Tibial artery (tissue), 4 donors: ENCODE measurements around the gene PRKG1.

ENCODE experiments used
- DNase-seq, 2 donors: peaks; one replicate each; pipeline ENCODE4 v3.0.0-alpha.2; 2019
- H3K27ac ChIP-seq, 2 donors: fragments of 200-600 bp; sonication (generic) in 1 of 2; 1 replicate in 1 of 2; 2 replicates in 1 of 2; pipeline ENCODE4 v1.5.1; 2018 to 2019; ENCODE audit warnings: mild to moderate bottlenecking in 1 of 2
- H3K27me3 ChIP-seq, 2 donors: fragments of 200-600 bp; sonication (generic) in 1 of 2; one replicate each; pipeline versions ENCODE4 v1.5.1 to v1.6.0; 2016 to 2019
- H3K36me3 ChIP-seq, 3 donors: fragments of 200-600 bp; sonication (generic) in 2 of 3; one replicate each; pipeline ENCODE4 v1.5.1; 2016 to 2019; ENCODE audit warnings: mild to moderate bottlenecking in 2 of 3
- H3K4me1 ChIP-seq, 4 donors: fragments of 200-600 bp; sonication (generic) in 2 of 4; 1 replicate in 3 of 4; 2 replicates in 1 of 4; pipeline ENCODE4 v1.5.1; 2016 to 2019
- H3K4me3 ChIP-seq, 2 donors: fragments of 200-600 bp; sonication (generic) in 1 of 2; 1 replicate in 1 of 2; 2 replicates in 1 of 2; pipeline ENCODE4 v1.5.1; 2018 to 2019; ENCODE audit warnings: mild to moderate bottlenecking in 2 of 2
- H3K9me3 ChIP-seq, 3 donors: fragments of 200-600 bp; sonication (generic) in 1 of 3; one replicate each; pipeline ENCODE4 v1.5.1; 2016 to 2019
- intact Hi-C: fragments of 100-400 bp; cut with DNase I; formaldehyde crosslinking; loops from one replicate; pipeline ENCODE4 v1.15.0; 2023; ENCODE audit warnings: low total_unique reads
- TF ChIP-seq, protein P1 (sequence below), 2 experiments: fragments of 200-600 bp in 1 of 2; fragments of 450-650 bp in 1 of 2; IDR thresholded peaks; one replicate each; pipeline ENCODE4 v1.5.1; 2017 to 2019; ENCODE audit warnings: antibody characterized with exemption in 2 of 2, mild to moderate bottlenecking in 1 of 2, moderate library complexity in 1 of 2

The PRKG1 gene

DNA sequence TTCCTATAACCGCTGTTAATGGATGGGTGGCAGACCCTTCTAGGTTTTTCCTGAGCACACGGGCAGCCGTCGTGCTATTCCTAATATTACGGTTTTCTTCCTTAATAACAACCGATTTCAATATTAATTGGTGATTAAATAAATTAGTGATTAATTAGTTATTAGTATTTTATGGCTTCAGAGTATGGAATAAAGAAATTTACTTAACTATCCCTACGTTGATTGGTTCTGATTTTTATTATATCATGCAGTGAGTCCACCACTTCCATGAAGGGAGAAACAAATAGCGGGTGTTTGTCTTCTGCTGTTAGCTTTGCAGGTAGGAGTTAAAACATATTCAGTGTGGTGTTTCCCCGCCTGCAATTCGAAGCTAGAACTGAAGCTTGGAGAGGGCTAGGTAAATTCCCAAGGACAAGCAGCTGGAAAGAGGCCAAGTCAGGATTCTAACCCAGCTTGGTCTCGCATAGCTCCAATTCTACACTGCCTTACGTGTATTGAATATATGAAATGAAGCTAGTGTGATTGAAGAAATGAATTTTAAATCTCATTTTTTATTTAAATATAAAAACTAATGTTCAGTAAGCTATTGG, 626.0 kb downstream of the PRKG1 start:
- intact Hi-C loops = no loop called here
- no peaks in the 10 kb centered on the region for H3K27me3 ChIP-seq
- H3K36me3 ChIP-seq = peaks cover 0 to 5% (median 0%) of the 10 kb centered on the region in 3 donors
- peak overlapping the region; percentile 78 to 87 for H3K27ac ChIP-seq
- DNase-seq = peak in 1 of 2 donors; percentile 67
- peak overlapping the region; percentile 64 to 73 for H3K4me3 ChIP-seq
- TF ChIP-seq, protein P1, sequence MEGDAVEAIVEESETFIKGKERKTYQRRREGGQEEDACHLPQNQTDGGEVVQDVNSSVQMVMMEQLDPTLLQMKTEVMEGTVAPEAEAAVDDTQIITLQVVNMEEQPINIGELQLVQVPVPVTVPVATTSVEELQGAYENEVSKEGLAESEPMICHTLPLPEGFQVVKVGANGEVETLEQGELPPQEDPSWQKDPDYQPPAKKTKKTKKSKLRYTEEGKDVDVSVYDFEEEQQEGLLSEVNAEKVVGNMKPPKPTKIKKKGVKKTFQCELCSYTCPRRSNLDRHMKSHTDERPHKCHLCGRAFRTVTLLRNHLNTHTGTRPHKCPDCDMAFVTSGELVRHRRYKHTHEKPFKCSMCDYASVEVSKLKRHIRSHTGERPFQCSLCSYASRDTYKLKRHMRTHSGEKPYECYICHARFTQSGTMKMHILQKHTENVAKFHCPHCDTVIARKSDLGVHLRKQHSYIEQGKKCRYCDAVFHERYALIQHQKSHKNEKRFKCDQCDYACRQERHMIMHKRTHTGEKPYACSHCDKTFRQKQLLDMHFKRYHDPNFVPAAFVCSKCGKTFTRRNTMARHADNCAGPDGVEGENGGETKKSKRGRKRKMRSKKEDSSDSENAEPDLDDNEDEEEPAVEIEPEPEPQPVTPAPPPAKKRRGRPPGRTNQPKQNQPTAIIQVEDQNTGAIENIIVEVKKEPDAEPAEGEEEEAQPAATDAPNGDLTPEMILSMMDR (IDR thresholded peaks at IDR 0.05) = no peak
- peaks cover 0 to 69% (median 27%) of the 10 kb centered on the region in 4 donors for H3K4me1 ChIP-seq
- no peaks in the 10 kb centered on the region for H3K9me3 ChIP-seq

DNA sequence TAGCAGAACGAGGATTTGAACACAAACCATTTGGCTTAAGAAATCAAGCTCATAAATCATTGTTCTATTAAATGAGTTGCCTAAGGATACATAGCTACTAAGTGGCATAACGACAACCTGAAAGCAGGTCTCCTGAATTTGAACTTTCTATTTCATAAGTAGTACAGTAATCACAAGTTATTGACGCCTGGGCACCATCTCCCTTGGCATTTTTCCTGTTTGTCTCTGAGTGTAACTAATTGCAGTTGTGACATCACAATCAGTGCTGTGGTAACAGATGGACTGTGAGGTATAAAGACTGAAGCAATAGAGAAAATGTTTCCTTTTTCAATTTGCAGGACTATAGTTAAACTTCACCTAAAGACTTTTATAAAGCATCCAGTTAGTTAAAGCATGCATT, 631.5 kb downstream of the PRKG1 start:
- Histone ChIP-seq H3K4me1 (peaks cover 0 to 75% (median 28%) of the 10 kb centered on the region in 4 donors), H3K4me3 (no peak overlapping the region), H3K27ac (peak overlapping the region; percentile 29 to 48), H3K9me3 (no peaks in the 10 kb centered on the region), H3K27me3 (no peaks in the 10 kb centered on the region), H3K36me3 (no peaks in the 10 kb centered on the region)
- intact Hi-C loops = no loop called here
- TF ChIP-seq, protein P1 (IDR thresholded peaks at IDR 0.05) = no peak
- DNase-seq = no peak

DNA sequence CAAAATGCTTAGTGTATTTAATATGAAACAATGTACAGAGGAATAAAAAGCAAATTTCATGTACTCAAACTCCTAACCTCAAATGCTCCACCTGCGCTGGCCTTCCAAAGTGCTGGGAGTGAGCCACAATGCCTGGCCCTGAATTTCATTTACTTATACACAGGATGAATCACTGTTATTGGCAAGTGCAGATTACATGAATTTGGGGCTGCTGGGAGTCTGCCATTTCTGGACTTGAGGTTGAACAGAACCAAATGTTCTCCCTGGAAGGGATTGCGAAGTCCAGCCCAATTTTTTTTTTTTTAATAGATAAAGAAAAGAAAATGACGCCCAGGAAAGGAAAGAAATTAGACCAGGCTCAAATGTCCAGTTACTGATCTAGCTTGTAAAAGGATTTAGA, 631.9 kb downstream of the PRKG1 start:
- TF ChIP-seq, protein P1 (IDR thresholded peaks at IDR 0.05) = no peak
- Histone ChIP-seq H3K27me3 (no peaks in the 10 kb centered on the region), H3K27ac (peak overlapping the region; percentile 72 to 73), H3K4me1 (peaks cover 0 to 73% (median 28%) of the 10 kb centered on the region in 4 donors), H3K9me3 (no peaks in the 10 kb centered on the region), H3K4me3 (no peak overlapping the region), H3K36me3 (no peaks in the 10 kb centered on the region)
- intact Hi-C loops = no loop called here
- peak; percentile 95 for DNase-seq

DNA sequence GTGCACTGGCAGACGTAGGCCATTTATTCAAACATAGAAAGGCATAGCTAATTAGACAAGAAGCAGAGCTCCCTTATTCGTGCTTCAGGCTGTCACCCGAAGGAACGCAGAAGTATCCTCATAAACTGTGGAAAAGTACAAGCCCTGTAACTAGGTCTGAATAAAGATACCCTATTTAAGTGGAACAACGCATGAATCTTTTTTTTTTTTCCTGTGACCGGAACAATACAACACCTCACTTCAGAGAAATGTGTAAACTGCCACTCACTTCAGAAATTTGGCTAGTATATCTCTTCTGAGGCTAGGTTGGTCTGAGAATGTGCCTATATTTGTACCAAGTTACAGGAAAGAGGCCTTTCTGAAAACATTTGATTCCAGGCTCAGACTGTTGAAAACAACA, 633.1 kb downstream of the PRKG1 start:
- Histone ChIP-seq H3K9me3 (no peaks in the 10 kb centered on the region), H3K27ac (peak overlapping the region; percentile 72 to 73), H3K36me3 (no peaks in the 10 kb centered on the region), H3K27me3 (no peaks in the 10 kb centered on the region), H3K4me3 (no peak overlapping the region), H3K4me1 (peaks cover 0 to 74% (median 28%) of the 10 kb centered on the region in 4 donors)
- TF ChIP-seq, protein P1 (IDR thresholded peaks at IDR 0.05) = no peak
- DNase-seq = no peak
- intact Hi-C loops = no loop called here

DNA sequence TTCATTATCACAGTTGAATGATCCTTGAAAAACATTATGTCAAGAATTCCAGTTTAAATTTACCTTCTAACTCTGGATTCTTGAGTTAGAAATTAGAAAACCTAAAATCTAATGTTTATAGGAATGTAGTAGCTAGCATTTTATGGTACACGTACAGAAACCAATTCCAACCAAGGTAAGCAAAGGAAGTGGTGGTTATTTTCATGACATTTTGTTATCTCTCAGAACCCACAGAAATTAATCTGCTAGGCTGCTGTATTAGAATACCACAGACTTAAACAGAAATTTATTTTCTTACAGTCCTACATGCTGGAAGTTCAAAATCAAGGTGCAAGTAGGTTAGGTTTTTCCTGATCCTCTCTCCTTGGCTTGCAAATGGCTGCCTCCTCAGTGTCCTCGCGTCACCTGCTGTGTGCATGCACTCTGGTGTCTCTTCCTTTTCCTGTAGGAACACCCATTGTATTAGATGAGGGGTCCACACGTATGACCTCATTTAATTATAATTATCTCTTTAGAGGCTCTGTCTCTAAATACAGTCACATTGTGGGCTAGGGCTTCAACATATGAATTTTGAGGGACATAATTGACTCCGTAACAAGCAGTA, 633.6 kb downstream of the PRKG1 start:
- Histone ChIP-seq H3K9me3 (no peaks in the 10 kb centered on the region), H3K4me3 (no peak overlapping the region), H3K36me3 (no peaks in the 10 kb centered on the region), H3K27me3 (no peaks in the 10 kb centered on the region), H3K27ac (peak overlapping the region; percentile 72 to 73), H3K4me1 (peaks cover 0 to 70% (median 28%) of the 10 kb centered on the region in 4 donors)
- intact Hi-C loops = no loop called here
- TF ChIP-seq, protein P1 (IDR thresholded peaks at IDR 0.05) = no peak
- DNase-seq = no peak
